HUES6 (cell line): ENCODE measurements around the gene WNT9A.

Experiments
- H3K27ac ChIP-seq: 2 replicates; pipeline ENCODE4 v1.7.0; 2013; ENCODE audit warnings: low read depth, mild to moderate bottlenecking, low read length, inconsistent platforms
- H3K27me3 ChIP-seq: 2 replicates; pipeline ENCODE4 v1.6.1; 2013; ENCODE audit warnings: low read length; ENCODE audit not compliant: control insufficient read depth, insufficient read depth
- H3K36me3 ChIP-seq: 2 replicates; pipeline ENCODE4 v1.6.1; 2013; ENCODE audit warnings: low read length; ENCODE audit not compliant: control insufficient read depth, insufficient read depth
- H3K4me1 ChIP-seq: 2 replicates; pipeline ENCODE4 v1.6.1; 2013; ENCODE audit warnings: low read length; ENCODE audit not compliant: control insufficient read depth, insufficient read depth
- H3K4me3 ChIP-seq: 2 replicates; pipeline ENCODE4 v1.5.1; 2013; ENCODE audit warnings: low read depth, low read length
- H3K9ac ChIP-seq: one replicate; pipeline ENCODE4 v1.6.1; 2013; ENCODE audit warnings: mild to moderate bottlenecking, low read length
- H3K9me3 ChIP-seq: 2 replicates; pipeline ENCODE4 v1.6.1; 2013; ENCODE audit warnings: low read depth, low read length; ENCODE audit not compliant: control insufficient read depth, insufficient read depth

WNT9A gene

DNA sequence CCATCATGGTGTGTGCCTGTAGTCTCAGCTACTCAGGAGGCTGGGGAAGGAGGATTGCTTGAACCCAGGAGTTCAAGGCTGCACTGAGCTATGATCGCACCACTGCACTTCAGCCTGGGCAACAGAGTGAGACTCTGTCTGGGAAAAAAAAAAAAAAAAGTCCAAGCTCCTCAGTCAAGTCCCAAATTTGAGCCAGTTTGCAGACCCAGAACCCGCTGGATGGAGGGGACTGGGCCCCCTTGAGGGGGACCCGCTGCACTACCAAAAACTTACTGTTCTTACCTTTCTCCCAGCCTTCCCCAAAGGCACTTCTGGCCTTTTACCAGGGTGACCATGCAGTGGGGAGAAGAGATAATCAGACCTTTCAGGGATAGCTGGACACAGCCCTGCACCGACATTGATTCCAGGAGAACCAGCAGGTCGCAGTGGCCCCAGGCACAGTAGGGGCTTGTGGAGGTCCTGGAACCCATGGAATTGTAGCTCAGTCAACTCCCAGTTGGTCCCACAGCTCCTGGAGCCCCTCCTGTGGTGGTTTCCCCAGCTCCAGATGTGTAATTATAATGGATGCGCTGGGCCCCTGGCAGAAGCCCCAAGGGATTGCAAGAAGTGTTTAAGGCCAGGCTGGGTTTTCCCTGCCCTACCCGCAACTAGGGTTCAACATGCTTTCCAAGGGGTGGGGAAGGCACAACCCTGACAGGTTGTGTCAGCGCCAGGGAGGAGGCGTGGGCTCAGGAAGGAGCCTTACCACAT is 4.1 kb upstream of the WNT9A start:
- peaks cover 25% of the 10 kb centered on the region for H3K27me3 ChIP-seq
- no peak overlapping the region for H3K27ac ChIP-seq
- H3K4me3 ChIP-seq: no peak overlapping the region
- no peaks in the 10 kb centered on the region for H3K36me3 ChIP-seq
- H3K4me1 ChIP-seq: peaks cover 21% of the 10 kb centered on the region
- H3K9ac ChIP-seq: no peak overlapping the region
- H3K9me3 ChIP-seq: no peaks in the 10 kb centered on the region

DNA sequence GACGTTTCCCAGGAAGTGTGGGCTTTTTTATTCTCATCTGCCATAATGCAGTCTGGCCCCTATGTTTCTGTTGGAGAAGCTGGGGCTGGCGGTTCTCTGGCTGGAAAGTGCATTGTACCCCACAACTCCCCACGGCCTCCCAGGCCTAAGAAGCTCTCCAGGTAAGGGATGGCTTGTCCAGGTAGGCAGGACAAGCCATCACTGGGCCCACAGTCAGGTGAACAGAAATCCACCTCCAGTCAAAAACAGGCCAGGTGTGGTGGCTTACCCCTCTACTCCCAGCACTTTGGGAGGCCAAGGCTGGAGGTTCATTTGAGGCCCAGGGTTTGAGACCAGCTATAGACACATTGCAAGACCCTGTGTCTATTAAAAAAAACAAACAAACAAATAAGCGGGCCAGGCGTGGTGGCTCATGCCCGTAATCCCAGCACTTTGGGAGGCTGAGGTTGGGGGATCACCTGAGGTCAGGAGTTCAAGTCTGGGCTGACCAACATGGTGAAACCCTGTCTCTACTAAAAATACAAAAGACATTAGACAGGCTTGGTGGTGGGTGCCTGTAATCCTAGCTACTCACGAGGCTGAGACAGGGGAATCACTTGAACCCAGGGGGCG is 3.1 kb upstream of the WNT9A start:
- Histone ChIP-seq H3K27ac (no peak overlapping the region), H3K9ac (no peak overlapping the region), H3K27me3 (peaks cover 25% of the 10 kb centered on the region), H3K9me3 (no peaks in the 10 kb centered on the region), H3K36me3 (no peaks in the 10 kb centered on the region), H3K4me1 (peaks cover 28% of the 10 kb centered on the region), H3K4me3 (no peak overlapping the region)

DNA sequence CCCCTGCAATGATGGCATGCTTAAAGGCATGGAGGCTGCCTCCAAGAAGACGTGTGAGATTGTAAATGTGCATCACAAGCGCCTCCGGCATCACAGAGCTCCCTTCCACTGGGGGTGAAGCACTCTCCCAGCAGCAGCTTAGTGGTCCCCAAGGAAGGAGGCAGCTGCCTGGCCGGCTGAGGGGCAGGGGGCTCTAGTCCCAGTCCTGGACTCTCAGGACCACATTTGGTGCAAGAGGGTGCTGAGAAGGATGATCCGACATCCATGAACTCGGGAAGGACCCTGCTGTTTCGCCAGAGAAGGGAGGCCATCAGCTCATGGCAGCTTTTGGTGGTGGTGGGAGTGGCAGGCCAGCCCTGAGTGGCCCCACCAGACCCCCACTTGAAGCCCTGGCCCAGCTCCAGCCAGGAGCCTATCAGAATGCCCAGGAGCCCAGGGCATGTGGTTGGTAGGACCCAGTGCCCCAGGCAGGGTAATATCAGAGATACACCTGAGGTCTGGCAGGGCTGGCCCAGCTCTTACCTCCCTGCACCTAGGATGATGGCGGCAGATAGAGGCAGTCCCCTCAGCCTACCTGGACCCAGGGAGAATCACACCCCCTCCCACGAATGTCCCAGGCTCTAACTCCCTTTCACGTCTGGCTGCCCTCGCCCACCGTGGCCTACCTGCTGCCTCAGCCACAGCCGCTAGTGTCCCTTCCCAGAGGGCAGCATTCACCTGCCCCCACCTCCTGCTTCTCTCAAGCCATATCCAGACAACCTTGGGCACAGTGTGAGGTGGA is 2.4 kb upstream of the WNT9A start:
- Histone ChIP-seq H3K9ac (no peak overlapping the region), H3K27me3 (peaks cover 25% of the 10 kb centered on the region), H3K9me3 (no peaks in the 10 kb centered on the region), H3K4me1 (peaks cover 35% of the 10 kb centered on the region), H3K27ac (no peak overlapping the region), H3K36me3 (no peaks in the 10 kb centered on the region), H3K4me3 (no peak overlapping the region)

DNA sequence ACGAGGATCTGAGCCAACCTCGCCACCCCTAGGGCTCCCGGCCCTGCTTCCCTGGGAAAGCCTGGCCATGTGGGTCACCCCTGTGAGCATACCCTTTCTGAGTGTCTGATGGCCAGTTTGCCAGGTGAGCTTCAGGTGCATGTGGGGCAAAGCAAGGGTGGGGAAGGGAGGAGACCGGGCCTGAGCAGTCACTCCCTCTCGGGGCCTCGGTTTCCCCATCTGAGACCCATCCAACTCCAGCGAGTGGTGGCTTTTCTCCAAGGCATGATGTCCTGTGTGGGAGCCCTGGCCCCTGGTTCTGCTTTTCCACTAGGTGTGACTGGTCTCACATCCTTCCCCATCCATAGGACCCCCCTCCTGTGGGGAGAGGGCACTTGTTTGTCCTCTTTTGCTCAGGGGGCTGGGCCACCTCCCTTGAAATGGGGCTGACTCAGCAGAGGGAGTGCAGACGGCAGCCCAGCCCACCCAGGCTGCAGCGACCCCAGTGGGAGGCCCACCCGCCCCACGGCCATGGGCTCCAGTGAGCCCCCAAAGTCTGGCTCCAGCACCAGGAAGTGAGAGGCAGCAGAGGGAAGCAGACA is 1.7 kb upstream of the WNT9A start:
- no peak overlapping the region for H3K4me3 ChIP-seq
- H3K36me3 ChIP-seq: no peaks in the 10 kb centered on the region
- no peak overlapping the region for H3K27ac ChIP-seq
- peaks cover 25% of the 10 kb centered on the region for H3K27me3 ChIP-seq
- H3K9me3 ChIP-seq: no peaks in the 10 kb centered on the region
- H3K9ac ChIP-seq: no peak overlapping the region
- H3K4me1 ChIP-seq: peaks cover 37% of the 10 kb centered on the region

DNA sequence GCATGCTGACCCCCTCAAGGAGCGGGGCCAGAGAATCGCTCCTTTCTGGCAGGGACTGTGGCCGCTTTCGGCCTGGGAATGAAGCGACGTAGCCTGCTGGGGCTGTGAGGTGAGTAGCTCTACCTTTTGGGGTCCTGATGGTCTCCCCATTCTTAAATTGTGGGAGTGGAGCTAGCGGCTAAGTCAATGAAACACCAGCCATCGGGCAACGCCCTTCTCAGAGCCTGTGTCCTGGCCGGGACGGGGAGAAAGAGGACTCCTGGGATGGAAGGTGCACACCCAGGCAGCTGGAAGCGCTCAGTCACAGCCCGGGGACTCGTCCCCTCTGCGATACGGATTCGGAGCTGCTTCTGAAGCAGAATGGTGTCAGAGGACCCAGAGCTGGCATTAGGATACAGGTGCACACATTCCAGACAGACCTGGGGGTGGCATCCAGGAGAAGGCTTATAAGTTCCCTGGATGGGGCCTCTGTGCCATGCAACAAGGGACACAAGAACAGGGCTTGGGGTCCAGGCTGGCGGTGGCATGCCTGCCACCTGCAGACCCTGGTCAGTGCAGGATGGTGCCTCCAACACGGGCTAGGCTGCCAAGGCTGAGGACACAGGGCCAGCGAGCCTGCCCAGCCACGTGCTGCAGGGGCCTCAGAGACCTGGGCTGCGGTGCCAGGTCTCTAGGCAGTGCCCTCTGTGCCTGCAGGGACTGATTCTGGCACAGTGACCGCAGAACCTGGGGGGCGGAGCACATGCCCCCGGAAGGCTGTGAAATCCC is 945 bp upstream of the WNT9A start:
- H3K27ac ChIP-seq: no peak overlapping the region
- no peaks in the 10 kb centered on the region for H3K36me3 ChIP-seq
- H3K4me1 ChIP-seq: peaks cover 35% of the 10 kb centered on the region
- peak overlapping the region; percentile 37 for H3K9ac ChIP-seq
- H3K27me3 ChIP-seq: peaks cover 25% of the 10 kb centered on the region
- H3K4me3 ChIP-seq: peak overlapping the region; percentile 76
- no peaks in the 10 kb centered on the region for H3K9me3 ChIP-seq

DNA sequence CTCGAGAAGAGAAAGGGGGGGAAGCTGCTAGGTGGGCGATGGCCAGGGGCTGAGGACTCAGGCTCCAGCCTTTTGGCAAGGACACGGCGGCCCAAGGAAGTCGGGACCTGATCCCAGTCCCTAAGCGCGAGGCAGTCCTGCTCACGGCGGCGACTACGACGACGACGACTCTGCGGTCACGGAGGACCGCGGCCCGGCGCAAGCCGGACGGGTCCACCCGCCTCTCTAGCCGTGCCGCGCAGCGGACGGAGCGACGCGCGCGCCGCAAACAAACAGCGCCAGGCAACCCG is 401 bp downstream of the WNT9A start:
- peak overlapping the region; percentile 76 for H3K4me3 ChIP-seq
- no peak overlapping the region for H3K27ac ChIP-seq

DNA sequence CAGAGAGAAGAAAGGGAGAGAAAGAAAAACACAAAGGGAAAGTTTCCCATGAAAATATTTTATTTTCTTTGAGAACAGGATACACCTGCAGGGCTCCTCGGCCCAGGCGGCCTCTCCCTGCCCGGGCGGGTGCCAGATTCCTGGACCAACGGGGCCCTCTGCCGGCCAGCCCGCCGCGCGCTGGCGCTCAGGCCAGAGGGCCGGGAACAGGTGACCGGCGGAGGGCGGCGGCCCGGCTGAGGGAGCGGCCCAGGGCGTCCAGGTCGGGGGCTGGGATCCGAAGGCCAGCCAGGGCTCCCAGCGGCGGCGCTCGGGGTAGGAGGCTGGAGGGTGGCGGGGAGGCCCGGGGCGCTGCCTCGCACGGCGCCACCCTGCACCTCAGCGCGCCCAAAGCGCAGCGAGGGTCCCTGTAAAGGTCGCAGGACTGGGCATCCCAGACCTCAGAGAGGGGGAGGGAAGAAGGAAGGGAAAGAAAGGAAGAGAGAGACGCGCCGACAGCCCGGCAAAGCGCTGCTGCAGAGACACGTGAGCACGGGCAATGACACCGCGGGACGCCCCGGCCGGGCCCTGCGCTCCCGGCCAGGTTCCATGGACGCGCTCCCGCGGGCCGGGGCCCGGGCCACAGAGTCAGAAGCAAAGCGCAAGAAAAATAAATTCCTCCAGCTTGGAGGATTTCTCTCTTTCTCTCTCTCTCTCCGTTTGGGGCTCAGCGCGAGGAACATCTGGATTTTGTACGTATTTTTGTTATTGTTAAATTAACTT is 927 bp downstream of the WNT9A start:
- peak overlapping the region; percentile 76 for H3K4me3 ChIP-seq
- peak overlapping the region; percentile 79 for H3K9ac ChIP-seq
- no peaks in the 10 kb centered on the region for H3K36me3 ChIP-seq
- H3K4me1 ChIP-seq: peaks cover 30% of the 10 kb centered on the region
- H3K27me3 ChIP-seq: peaks cover 25% of the 10 kb centered on the region
- no peaks in the 10 kb centered on the region for H3K9me3 ChIP-seq
- no peak overlapping the region for H3K27ac ChIP-seq

More for the DNA sequence above, 401 bp downstream of the WNT9A start:
- Histone ChIP-seq H3K9me3 (no peaks in the 10 kb centered on the region), H3K27me3 (peaks cover 25% of the 10 kb centered on the region), H3K36me3 (no peaks in the 10 kb centered on the region), H3K9ac (peak overlapping the region; percentile 79), H3K4me1 (peaks cover 30% of the 10 kb centered on the region)

DNA sequence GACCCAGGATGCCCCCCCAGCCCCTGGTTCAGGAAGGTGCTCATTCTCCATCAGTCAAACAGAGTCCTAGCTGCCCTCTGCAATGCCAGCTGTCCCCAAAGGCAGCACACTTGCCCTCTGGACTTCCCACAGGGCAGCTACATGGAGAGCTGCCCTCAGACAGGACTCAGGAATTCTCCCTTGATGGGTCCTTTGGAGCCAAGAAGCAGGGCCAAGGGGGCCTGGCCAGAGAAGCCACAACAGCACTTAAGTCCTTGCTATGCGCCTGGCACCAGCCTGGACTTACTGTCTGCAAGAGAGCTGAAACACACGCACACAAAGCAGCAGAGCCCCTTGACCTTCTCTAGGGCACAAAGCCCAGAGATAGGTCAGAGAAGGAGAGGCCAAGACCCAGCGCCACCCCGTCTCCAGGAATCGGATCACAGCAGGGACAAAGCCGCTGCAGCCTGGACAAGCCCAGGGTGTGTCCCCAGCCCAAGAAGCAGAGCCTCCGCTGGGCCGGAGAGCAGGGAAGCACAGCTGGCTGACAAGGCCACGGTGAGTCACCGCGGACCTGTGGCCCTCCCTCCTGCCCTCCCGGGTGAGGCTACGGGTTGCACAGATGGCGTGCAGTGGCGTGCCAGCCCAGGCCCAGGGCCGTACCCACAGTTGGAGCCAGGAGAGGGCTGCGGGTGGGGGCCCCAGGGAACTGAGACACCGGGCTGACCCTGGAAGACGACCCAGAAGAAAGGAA is 1.7 kb downstream of the WNT9A start:
- peaks cover 30% of the 10 kb centered on the region for H3K4me1 ChIP-seq
- no peak overlapping the region for H3K27ac ChIP-seq
- peak overlapping the region; percentile 41 for H3K9ac ChIP-seq
- no peaks in the 10 kb centered on the region for H3K9me3 ChIP-seq
- H3K4me3 ChIP-seq: peak overlapping the region; percentile 76
- no peaks in the 10 kb centered on the region for H3K36me3 ChIP-seq
- H3K27me3 ChIP-seq: peaks cover 25% of the 10 kb centered on the region

DNA sequence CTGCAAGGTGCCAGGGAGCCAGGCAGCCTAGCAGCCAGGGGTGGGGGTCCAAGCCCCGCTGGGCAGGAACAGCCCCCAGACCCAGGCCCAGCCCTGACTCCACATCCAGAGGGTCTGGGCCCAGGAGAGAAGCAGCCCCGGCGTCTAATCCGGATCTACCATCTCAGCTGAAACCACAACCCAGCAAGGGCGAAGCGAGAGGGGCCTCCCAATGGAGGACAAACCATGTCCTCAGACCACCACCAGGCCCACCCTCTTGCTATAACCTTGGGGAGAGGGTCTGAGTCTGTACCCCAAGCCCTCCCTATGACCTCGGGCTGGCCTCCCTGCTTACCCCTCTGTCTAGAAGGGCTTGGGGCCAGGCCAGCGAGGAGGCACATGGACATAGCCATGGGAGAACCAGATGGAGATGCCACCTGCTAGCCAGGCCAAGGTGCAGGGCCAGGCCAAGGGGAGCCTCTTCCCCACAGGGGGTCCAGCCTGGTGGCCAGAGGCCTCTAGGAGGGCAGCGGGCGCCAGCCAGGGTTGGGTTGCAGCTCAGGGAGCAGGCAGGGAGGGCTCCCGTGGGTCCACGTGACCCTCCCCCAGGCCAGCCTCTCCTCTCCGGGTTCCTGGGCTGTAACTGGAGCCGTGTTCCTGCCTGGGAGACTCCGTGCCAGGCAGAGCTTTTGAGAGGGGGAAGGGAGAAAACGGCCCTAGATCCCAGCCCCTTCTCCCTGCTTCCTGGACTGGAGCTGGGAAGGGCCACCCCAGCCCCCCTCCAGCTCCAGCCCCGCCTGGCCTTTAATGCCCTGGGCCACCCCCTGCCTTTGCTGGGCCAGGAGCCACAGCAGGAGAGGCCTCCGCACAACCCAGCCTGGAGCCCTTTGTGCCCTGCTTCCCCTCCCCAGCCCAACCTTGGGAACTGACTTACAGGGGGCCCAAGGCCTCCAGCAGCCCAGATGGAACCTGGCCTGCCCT is 2.5 kb downstream of the WNT9A start:
- H3K27me3 ChIP-seq: peaks cover 25% of the 10 kb centered on the region
- H3K36me3 ChIP-seq: no peaks in the 10 kb centered on the region
- H3K27ac ChIP-seq: no peak overlapping the region
- peak overlapping the region; percentile 41 for H3K9ac ChIP-seq
- H3K4me1 ChIP-seq: peaks cover 30% of the 10 kb centered on the region
- H3K9me3 ChIP-seq: no peaks in the 10 kb centered on the region
- no peak overlapping the region; the same call in 1 of the 2 replicates for H3K4me3 ChIP-seq
